Iris pigment epithelial cell (primary cell): ENCODE measurements around the gene RNF167.
A peak's percentile ranks its signal among the peaks of the same experiment; 100 is the strongest.

Experiments
- DNase-seq: peaks from one replicate; pipeline ENCODE4 v3.0.0-alpha.2; 2011; ENCODE audit warnings: low read depth

Gene RNF167

GRCh38 chr17:4978726-4979125, 38.7 kb downstream of the RNF167 start:
- no peak for DNase-seq

DNA sequence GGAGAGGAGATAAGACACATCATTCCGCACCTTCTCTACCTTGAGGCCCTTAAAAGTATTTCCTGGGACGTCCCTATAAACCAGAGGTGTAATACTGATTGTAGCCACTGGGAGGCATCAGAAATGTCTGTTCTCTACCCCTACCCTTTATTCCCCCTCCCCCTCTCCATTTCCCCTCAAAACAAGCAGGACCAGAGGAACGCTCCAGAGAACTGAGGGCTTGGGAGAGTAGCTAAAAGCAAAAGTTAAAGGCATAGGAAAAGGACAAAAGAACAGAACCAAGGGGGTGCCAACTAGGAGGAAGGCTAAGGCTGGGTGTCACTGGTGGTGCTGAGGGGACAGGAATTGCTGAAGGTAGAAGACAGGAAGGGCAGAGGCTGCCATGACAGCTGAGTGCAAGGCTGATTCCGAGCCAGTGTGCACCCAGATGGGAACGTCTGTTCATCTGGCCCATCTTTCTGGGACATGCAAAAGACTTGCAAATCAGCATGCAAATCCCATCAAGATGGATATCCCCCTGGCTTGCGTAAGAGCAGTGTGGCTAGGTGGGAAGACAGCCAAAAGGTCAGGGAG, 40.7 kb downstream of the RNF167 start:
- peak; percentile 42 for DNase-seq

DNA sequence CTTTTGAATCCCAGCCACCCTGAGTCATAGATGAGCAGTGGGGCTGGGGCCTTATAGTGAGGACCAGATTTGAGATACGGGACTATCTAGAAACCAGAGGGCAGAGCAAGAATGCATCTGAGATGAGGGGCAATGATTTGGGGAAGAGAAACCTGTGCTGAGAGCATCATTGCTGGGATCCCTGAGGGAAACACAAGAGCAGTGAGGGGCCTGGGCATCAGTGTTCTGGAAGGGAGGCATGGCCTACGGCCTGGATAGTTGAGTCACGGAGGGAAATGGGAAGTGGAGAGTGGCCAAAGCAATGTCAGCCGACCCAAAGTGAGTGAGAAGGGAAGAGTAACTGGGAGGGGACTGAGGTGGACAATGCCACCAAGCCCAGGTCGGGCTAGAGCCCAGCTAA, 42.2 kb downstream of the RNF167 start:
- DNase-seq, result no peak

- DNase-seq, result peak; percentile 30
Observed at GRCh38 chr17:4986403-4986802, 46.3 kb downstream of the RNF167 start.

DNA sequence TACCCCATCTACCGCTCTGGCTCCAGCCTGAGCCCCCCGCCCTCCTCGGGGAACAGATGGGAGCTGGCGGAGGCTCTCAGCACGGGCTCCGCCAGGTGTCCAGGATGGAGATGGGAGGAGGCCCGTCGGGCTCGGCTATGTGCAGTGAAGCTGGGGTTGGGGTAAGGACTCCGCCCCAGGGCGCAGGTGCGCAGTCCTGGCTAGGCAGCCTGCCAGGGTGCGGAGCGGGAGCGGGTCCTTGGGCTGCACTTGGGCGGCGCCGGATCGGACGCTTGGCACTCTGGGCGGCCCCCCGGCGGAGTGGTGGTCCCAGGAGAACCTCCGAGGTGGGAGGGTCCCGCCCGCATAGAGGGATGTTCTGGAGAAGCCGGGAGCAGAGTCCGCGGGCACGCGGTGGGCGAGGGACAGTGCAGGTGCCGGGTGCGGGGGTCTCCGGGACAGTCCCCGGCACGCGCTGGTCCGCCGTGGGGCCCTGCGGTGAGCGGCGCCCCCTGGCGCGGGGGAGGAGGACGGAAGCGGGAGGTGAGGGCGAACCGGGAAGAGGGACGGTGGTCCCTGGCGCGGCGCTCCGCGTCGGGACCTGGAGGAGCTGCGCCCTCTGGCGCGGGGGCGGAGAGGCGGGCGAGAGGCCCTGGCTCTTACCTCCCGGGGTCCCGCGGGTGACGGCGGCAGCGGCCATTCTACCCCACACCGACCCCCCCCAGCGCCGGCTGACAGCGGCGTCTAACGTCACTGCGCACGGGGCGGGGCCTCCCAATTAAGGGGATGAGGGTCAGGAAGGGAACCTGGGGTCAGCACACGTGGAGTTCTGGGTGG, 47.1 kb downstream of the RNF167 start, which contains the start of gene CAMTA2:
Gene CAMTA2, minus strand, starts transcription at position 725 of the 816 bp plus-strand sequence. CDS start 1,453 bp downstream, outside the sequence.
- peak; percentile 56 for DNase-seq

- DNase-seq, result peak; percentile 43
Observed at GRCh38 chr17:4987767-4988567, 47.9 kb downstream of the RNF167 start.

DNA sequence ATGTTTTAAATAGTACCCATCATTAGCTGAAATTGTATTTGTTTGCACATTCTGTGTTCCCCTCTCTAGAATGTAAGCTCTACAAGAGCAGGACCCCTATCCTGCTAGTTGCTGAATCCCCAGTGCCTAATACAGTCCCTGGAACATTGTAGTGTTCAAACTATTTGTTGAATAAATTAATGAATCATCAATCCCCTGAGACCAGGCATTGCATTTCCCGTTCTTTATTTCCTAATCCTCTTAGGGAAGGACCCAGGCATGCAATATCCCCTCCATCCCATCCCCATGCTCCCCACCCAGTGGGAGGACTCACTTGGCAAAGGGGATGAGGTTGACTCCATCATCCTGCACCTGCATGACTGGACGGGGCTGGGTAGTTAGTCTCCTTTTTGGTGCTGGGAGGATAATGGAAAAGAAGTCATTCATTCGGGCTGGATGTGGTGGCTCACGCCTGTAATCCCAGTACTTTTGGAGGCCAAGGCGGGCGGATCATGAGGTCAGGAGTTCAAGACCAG, 54.1 kb downstream of the RNF167 start:
- no peak for DNase-seq
